BLaER1 treated with 17β-estradiol and CSF1 and Interleukin-3, amounts not matched to agents 10 nM and 100 nM (cell line): ENCODE measurements around the gene TP53I13.

Source experiments
- H3K27ac ChIP-seq, 11 experiments: shearing (Covaris generic); formaldehyde crosslinking; 2 replicates each; pipeline ENCODE4 v1.8.1; 2022
- H3K27me3 ChIP-seq, 11 experiments: shearing (Covaris generic); formaldehyde crosslinking; 2 replicates each; pipeline ENCODE4 v1.8.1; 2022
- H3K36me3 ChIP-seq, 11 experiments: shearing (Covaris generic); formaldehyde crosslinking; 2 replicates each; pipeline ENCODE4 v1.8.1; 2022
- H3K4me1 ChIP-seq, 10 experiments: shearing (Covaris generic); formaldehyde crosslinking; 2 replicates each; pipeline ENCODE4 v1.8.1; 2022
- H3K4me2 ChIP-seq, 11 experiments: shearing (Covaris generic); formaldehyde crosslinking; 2 replicates each; pipeline ENCODE4 v1.8.1; 2022
- H3K4me3 ChIP-seq, 10 experiments: shearing (Covaris generic); formaldehyde crosslinking; 2 replicates each; pipeline ENCODE4 v1.8.1; 2022
- H3K9ac ChIP-seq, 11 experiments: shearing (Covaris generic); formaldehyde crosslinking; 2 replicates each; pipeline ENCODE4 v1.8.1; 2022
- H3K9me3 ChIP-seq, 11 experiments: shearing (Covaris generic); formaldehyde crosslinking; replicated peaks in 1 of 11; 2 replicates each; pipeline ENCODE4 v1.8.1; 2022
- H4K20me1 ChIP-seq, 11 experiments: shearing (Covaris generic); formaldehyde crosslinking; 2 replicates each; pipeline ENCODE4 v1.8.1; 2022
- Cebpa-rat ChIP-seq, 11 experiments: shearing (Covaris generic); IDR thresholded peaks; 2 replicates each; pipeline ENCODE4 v1.8.1; 2022

Gene TP53I13

DNA sequence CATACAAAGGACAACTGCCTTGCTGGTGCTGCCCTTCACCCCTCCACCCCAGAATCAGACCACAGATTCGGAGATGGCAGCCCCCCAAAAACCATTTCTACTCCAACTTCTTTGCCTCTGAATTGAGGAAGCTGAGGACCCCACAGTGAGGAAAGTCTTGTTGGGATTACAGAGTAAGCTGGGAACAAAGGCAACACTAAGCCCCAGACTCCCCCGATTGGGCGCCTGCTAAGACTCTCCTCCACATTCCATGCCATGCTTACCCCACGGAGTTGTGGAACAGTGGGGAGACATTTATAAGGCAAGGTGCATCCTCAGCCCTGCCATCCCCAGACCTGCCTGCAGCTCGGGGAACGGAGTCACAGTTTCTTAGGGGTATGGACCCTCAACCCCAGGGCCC, 19.1 kb downstream of the TP53I13 start:
- H3K4me3 ChIP-seq, result peak overlapping the region; percentile 81 to 95 (median 89)
- H3K27me3 ChIP-seq, result no peaks in the 10 kb centered on the region
- peak overlapping the region; percentile 90 to 100 (median 99) for H3K4me2 ChIP-seq
- H3K36me3 ChIP-seq, result peaks cover 7 to 18% (median 11%) of the 10 kb centered on the region in 11 experiments
- peaks cover 8 to 70% (median 63%) of the 10 kb centered on the region in 11 experiments; a peak in 21 of 22 replicates for H4K20me1 ChIP-seq
- TF ChIP-seq Cebpa-rat (IDR thresholded peaks at IDR 0.05), result no peak
- H3K9ac ChIP-seq, result peak overlapping the region; percentile 82 to 93 (median 87)
- H3K4me1 ChIP-seq, result peaks cover 80 to 86% (median 84%) of the 10 kb centered on the region in 10 experiments
- H3K9me3 ChIP-seq, result no peaks in the 10 kb centered on the region
- H3K27ac ChIP-seq, result peak overlapping the region in 10 of 11 experiments; percentile 67 to 91 (median 85); a peak in 21 of 22 replicates

DNA sequence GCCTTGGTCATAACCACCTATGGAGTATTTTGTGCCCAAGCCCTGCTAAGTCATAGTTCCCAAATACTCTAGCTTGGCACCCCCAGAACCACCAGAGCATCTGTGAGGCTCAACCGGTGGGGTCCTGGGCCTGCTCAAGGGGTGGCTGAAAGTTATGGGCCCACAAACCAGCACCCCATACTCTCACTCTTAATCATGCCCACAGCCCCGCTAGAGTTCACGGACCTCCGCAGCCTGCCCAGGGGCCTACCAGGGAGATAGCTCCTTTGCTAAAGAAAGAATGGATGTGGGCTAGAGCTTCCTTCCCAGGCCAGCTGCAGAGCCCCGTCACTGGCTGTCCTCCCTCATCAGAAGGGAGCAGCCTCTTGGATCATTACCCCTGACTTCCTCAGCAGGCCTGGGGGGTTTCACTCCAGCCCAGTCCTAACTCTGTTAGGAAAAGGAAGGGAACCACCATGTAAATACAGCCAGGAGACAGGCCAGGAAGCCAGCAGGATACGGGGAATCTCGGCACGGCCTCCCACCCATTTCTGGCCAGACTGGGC, 19.6 kb downstream of the TP53I13 start:
- Histone ChIP-seq H3K4me3 (peak overlapping the region; percentile 81 to 95 (median 89)), H3K4me1 (peaks cover 81 to 85% (median 83%) of the 10 kb centered on the region in 10 experiments), H3K9me3 (no peaks in the 10 kb centered on the region), H4K20me1 (peaks cover 8 to 67% (median 58%) of the 10 kb centered on the region in 11 experiments; a peak in 21 of 22 replicates), H3K36me3 (peaks cover 2 to 13% (median 6%) of the 10 kb centered on the region in 11 experiments; a peak in 20 of 22 replicates), H3K27me3 (no peaks in the 10 kb centered on the region), H3K9ac (peak overlapping the region; percentile 82 to 93 (median 87)), H3K4me2 (peak overlapping the region; percentile 90 to 100 (median 99)), H3K27ac (peak overlapping the region; percentile 59 to 91 (median 85); a peak in 21 of 22 replicates)
- TF ChIP-seq Cebpa-rat (IDR thresholded peaks at IDR 0.05), result no peak

DNA sequence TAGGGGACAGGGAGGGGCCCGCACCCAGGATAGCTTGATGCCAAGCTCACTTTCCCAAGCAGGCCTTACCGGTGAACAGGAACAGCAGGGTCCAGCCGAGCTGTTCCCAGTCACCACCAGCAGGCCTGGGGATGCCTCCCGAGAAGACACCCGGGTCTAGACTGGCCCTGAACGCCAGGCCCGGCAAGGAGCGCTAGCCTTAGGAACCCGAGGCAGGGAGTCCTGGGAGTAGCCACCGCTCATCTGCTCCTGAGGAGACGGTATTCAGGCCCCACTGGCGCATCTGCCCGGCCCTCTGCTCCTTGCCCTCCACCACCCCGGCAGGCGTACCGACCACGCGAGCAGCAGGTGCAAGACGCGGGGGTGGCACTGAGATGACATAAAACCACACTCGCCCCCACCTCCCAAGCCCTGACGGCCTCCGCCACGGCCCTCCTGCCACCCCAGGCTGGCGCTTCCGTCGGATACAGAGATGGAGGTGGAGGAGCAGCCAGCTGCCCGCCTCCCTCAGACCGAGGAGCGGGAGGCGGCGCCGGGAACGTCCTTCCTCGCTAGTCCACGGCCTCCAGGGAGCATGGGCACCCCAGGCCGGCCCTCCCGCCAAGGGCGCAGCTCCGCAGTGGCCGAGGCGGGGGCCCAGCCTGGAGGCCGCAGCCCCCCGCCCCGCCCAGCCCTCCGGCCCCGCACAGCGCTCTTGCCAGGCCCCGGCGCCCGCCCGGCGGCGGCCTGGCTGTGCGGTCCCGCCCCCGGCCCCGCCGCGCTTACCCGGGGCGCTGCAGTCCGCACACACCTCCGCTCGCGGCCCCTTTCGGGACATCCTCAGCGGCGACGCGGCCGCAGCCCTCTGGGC, 20.3 kb downstream of the TP53I13 start:
- peaks cover 8 to 61% (median 51%) of the 10 kb centered on the region in 11 experiments; a peak in 21 of 22 replicates for H4K20me1 ChIP-seq
- peak overlapping the region; percentile 81 to 95 (median 89) for H3K4me3 ChIP-seq
- peak overlapping the region; percentile 59 to 91 (median 85) for H3K27ac ChIP-seq

DNA sequence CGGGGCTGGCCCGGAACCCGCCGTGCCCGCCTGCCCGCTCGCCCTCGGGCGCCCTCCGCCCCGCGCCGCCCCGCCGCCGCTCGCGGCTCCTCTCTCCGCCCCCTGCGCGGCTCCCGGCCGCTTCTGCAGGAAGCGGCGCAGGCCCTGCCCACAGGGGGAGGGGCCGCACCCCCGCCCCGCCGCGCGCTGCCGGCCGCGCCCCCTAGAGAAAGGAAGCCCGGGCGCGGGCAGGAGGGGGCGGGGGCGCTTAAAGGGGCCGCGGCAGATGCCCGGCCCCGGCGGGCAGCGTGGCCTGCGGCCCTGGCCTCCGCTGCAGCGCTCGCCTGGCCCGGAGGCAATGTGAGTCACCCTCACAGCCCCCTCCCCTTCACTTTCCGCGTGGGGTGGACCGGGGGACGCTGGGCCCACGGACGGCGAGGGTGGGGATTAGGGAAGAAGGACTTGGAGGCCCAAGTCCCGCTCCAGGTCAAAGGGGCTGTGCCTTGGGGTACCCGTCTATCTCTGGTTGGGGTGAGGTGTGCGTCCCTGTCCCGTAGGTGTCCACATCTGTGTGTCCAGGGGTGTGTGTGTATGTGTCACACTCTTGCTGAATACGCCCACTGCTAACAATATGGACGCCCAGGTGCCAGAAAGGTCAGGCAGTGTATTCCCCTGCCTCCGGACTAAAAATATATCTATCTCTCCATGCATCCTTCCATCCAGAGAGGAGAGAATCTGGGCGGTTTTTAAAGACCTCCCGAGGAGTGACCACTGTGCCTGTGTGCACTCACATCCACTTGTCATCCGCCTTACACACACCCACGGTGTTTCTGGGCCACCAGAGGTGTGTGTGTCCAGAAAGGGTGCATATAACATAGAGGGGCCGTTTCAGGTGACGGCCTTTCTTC, 21.3 kb downstream of the TP53I13 start, which contains the start of gene GIT1:
Gene GIT1, minus strand, starts transcription at position 125 of the 887 bp plus-strand sequence. CDS start 270 bp downstream, outside the sequence.
- TF ChIP-seq Cebpa-rat (IDR thresholded peaks at IDR 0.05), result no peak
- Histone ChIP-seq H3K27me3 (no peaks in the 10 kb centered on the region), H3K4me1 (peaks cover 73 to 79% (median 76%) of the 10 kb centered on the region in 10 experiments), H3K4me3 (peak within 1 kb of the TSS; percentile 81 to 95 (median 89)), H3K36me3 (peaks cover 0 to 6% (median 0%) of the 10 kb centered on the region in 11 experiments; a peak in 2 of 22 replicates), H3K4me2 (peak within 1 kb of the TSS; percentile 97 to 100 (median 99)), H3K9ac (peak within 1 kb of the TSS; percentile 82 to 93 (median 87)), H4K20me1 (peaks cover 8 to 61% (median 50%) of the 10 kb centered on the region in 11 experiments; a peak in 21 of 22 replicates), H3K27ac (peak within 1 kb of the TSS; percentile 59 to 91 (median 85)), H3K9me3 (no peaks in the 10 kb centered on the region)

More for the DNA sequence above, 20.3 kb downstream of the TP53I13 start:
- Histone ChIP-seq H3K36me3 (peaks cover 0 to 6% (median 0%) of the 10 kb centered on the region in 11 experiments; a peak in 4 of 22 replicates), H3K4me2 (peak overlapping the region; percentile 90 to 100 (median 99)), H3K9me3 (no peaks in the 10 kb centered on the region), H3K27me3 (no peaks in the 10 kb centered on the region), H3K4me1 (peaks cover 74 to 80% (median 77%) of the 10 kb centered on the region in 10 experiments), H3K9ac (peak overlapping the region; percentile 82 to 93 (median 87))
- no peak for TF ChIP-seq Cebpa-rat (IDR thresholded peaks at IDR 0.05)

DNA sequence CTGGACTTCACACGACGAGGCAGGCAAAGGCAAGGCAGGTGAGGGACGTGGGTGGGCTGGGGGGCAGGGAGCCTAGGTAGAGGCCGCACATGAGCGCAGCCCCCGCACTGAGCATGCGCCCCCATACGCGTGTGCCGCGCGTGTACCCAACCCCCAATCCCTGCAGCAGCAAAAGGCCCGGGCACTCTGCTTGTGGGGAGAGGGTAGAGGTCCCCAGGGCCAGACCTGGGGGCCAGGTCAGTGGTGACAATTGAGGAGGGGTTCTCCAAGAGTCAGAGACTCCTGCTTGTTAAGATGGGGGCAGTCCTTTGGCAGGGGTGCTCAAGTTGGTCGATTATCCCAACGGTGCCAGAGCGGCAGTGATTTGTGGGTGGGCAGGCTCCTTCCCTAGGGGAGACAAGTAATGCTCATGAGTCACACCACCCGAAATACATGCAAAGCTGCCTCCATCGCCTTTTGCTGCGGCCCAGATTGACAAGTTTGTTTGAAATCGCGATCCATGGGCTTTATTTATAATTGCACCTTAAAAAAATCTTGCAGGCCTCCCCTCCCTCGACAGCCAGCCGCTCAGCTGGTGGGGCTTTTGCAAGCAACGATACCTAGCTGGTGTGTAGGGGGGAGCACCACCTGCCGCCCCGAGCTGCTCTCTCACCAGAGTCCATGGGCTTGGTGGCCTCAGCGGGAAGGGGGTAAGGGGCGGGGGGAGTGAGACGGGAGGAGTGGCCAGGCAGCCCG, 22.1 kb downstream of the TP53I13 start:
- Histone ChIP-seq H3K4me2 (peak overlapping the region; percentile 93 to 100 (median 99)), H3K4me3 (peak overlapping the region; percentile 81 to 95 (median 89)), H3K9ac (peak overlapping the region; percentile 82 to 93 (median 87); a peak in 21 of 22 replicates), H3K4me1 (peaks cover 73 to 79% (median 75%) of the 10 kb centered on the region in 10 experiments), H3K9me3 (no peaks in the 10 kb centered on the region), H3K27me3 (no peaks in the 10 kb centered on the region), H3K36me3 (peaks cover 0 to 6% (median 0%) of the 10 kb centered on the region in 11 experiments; a peak in 2 of 22 replicates), H3K27ac (peak overlapping the region in 10 of 11 experiments; percentile 7 to 91 (median 85); a peak in 19 of 22 replicates), H4K20me1 (peaks cover 8 to 61% (median 51%) of the 10 kb centered on the region in 11 experiments; a peak in 21 of 22 replicates)
- TF ChIP-seq Cebpa-rat (IDR thresholded peaks at IDR 0.05), result no peak

DNA sequence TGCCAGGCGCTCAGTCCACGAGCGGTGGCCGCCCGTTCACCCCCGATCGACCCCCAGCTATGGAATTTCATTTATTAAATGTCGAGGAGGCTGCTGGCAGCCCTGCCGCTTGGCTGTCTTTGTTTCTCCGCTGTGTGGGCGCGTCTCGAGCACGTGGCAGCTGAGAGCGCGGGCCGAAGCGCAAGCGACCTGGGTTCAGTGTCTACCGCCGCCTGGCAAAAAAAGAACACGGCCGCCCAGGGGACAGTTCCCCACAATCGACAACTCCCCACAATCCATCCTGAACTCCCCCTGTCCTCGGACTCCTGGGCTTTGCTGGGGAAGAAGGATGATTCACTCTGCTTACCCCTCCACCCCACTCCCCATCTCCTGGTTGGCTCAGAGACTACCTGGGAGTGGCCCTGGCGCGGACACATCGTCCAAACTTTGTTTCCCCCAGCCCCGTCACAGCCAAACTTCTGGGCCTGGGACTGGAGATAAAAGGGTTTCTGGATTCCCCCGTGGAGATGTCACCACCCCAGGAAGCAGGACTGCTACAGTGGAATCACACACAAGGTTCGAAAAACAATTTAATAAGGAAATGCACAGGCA, 22.7 kb downstream of the TP53I13 start:
- Histone ChIP-seq H3K4me2 (peak overlapping the region; percentile 93 to 100 (median 99)), H3K4me1 (peaks cover 73 to 79% (median 75%) of the 10 kb centered on the region in 10 experiments), H4K20me1 (peaks cover 8 to 61% (median 51%) of the 10 kb centered on the region in 11 experiments; a peak in 21 of 22 replicates), H3K9ac (peak overlapping the region; percentile 82 to 93 (median 87); a peak in 21 of 22 replicates), H3K27ac (peak overlapping the region in 10 of 11 experiments; percentile 7 to 91 (median 85); a peak in 19 of 22 replicates), H3K9me3 (no peaks in the 10 kb centered on the region), H3K4me3 (peak overlapping the region; percentile 81 to 95 (median 88)), H3K36me3 (peaks cover 0 to 6% (median 0%) of the 10 kb centered on the region in 11 experiments; a peak in 2 of 22 replicates), H3K27me3 (no peaks in the 10 kb centered on the region)
- no peak for TF ChIP-seq Cebpa-rat (IDR thresholded peaks at IDR 0.05)
